ENCODE measurements around the gene CPB1.

DNA sequence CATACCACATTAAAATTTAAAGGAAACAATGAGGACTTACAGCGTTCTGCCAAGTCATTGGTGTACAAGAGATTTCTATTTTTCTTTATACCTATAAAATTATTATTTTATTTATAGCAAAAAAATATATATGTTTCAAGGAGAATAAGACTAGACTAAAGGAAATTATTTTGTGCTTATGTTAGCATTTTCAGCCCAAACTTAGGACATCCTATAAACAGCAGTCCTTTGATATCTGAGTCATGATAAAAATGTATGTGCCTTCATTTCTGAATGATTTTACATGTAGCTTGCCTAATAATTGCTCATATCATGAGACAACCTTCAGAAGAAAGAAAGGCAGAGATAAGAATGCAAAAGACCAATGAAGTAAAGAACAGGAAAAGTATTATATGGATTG lies 20.8 kb downstream of the CPB1 start:
- TF ChIP-seq, protein P1, sequence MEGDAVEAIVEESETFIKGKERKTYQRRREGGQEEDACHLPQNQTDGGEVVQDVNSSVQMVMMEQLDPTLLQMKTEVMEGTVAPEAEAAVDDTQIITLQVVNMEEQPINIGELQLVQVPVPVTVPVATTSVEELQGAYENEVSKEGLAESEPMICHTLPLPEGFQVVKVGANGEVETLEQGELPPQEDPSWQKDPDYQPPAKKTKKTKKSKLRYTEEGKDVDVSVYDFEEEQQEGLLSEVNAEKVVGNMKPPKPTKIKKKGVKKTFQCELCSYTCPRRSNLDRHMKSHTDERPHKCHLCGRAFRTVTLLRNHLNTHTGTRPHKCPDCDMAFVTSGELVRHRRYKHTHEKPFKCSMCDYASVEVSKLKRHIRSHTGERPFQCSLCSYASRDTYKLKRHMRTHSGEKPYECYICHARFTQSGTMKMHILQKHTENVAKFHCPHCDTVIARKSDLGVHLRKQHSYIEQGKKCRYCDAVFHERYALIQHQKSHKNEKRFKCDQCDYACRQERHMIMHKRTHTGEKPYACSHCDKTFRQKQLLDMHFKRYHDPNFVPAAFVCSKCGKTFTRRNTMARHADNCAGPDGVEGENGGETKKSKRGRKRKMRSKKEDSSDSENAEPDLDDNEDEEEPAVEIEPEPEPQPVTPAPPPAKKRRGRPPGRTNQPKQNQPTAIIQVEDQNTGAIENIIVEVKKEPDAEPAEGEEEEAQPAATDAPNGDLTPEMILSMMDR (IDR thresholded peaks at IDR 0.05) = no peak
- TF ChIP-seq POLR2A (IDR thresholded peaks at IDR 0.05) (no peak), POLR2AphosphoS5 (IDR thresholded peaks at IDR 0.05) (no peak)
